Upper lobe of left lung (tissue), 4 donors: ENCODE results near the gene HIVEP3.

Source experiments
- POLR2A ChIP-seq, 4 donors: fragments of 450-650 bp; IDR thresholded peaks; one replicate each; pipeline ENCODE4 v1.5.1; 2016 to 2017; ENCODE audit warnings: antibody characterized with exemption in 4 of 4, mild to moderate bottlenecking in 2 of 4
- POLR2AphosphoS5 ChIP-seq, 2 donors: sonication (generic); formaldehyde crosslinking; IDR thresholded peaks; one replicate each; pipeline ENCODE4 v1.5.1; 2017; ENCODE audit warnings: antibody characterized with exemption in 2 of 2
- TF ChIP-seq, protein P1 (sequence below), 6 experiments: fragments of 450-650 bp in 4 of 6; fragments of 200-600 bp in 2 of 6; sonication (generic) in 2 of 6; IDR thresholded peaks; one replicate each; pipeline ENCODE4 v1.5.1; 2016 to 2019; ENCODE audit warnings: antibody characterized with exemption in 6 of 6

DNA sequence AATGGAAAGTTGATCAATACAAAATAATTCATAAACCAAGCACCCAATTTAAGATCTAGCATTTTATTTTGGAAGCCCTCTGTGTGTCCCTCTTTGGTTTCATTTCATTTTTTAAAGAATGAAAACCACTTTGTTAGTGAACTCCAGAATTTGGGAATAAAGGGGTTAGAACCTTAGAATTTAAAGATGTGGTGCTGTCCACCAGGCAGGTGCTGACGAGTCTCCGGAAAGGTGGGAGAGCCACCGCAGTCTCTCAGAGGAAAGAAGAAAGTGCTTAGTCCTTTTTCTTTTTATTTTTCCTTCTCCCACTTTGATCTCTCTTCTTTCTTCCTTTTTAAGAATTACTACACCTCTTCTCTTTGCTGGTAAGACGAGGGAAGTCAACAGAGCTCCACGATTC, 20.5 kb upstream of the HIVEP3 start:
- TF ChIP-seq, protein P1, sequence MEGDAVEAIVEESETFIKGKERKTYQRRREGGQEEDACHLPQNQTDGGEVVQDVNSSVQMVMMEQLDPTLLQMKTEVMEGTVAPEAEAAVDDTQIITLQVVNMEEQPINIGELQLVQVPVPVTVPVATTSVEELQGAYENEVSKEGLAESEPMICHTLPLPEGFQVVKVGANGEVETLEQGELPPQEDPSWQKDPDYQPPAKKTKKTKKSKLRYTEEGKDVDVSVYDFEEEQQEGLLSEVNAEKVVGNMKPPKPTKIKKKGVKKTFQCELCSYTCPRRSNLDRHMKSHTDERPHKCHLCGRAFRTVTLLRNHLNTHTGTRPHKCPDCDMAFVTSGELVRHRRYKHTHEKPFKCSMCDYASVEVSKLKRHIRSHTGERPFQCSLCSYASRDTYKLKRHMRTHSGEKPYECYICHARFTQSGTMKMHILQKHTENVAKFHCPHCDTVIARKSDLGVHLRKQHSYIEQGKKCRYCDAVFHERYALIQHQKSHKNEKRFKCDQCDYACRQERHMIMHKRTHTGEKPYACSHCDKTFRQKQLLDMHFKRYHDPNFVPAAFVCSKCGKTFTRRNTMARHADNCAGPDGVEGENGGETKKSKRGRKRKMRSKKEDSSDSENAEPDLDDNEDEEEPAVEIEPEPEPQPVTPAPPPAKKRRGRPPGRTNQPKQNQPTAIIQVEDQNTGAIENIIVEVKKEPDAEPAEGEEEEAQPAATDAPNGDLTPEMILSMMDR (IDR thresholded peaks at IDR 0.05) = no peak
- TF ChIP-seq POLR2A (IDR thresholded peaks at IDR 0.05) (no peak), POLR2AphosphoS5 (IDR thresholded peaks at IDR 0.05) (no peak)
